ENCODE measurements around the gene IL1RAPL1. TPM values are rescaled to one million over a fixed set of nuclear protein-coding genes. Genes with fewer than 3 reads are reported as not detected.
"Not testable (repeated sequence)": the region's sequence is repeated elsewhere in the genome, so short reads cannot be mapped to it uniquely, and the experiment has no call there.

IL1RAPL1 gene
- total and polyA plus RNA-seq, 5 donors: 0.48 to 3.1 (median 2.4) TPM

- intact Hi-C loops (cut with DNase I): no loop called here
- WGBS: 11% methylated on average over 1 of the region's 1 CpG
- no peaks in the 10 kb centered on the region for H3K4me1 ChIP-seq (ENCODE audit: control insufficient read depth, insufficient read depth, low read length)
Measured at GRCh38 chrX:29107231-29107630, 520.0 kb downstream of the IL1RAPL1 start.

DNA sequence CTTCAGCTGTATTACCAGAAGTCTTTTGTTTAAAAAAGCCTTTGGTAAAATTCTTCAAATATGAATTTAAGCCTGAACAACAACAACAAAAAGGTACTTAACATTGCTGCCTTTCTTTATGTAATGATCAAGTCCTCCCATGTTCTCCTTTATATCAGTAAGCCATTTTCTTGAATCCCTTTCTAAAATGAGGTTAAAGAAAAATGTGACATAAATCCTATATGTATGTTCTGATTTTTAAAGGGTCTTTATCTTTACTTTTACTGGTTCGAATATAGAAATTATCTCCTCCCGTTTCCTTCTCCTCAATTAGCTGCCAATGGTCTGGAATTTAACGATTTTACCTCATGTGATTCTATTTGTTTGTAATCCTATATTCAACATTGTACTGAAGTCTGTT is 522.8 kb downstream of the IL1RAPL1 start:
- DNase-seq: no peak
- no peak overlapping the region for H3K27ac ChIP-seq (ENCODE audit: low read length)
- no peak for ATAC-seq
- intact Hi-C loops (cut with DNase I): no loop called here
- no peaks in the 10 kb centered on the region for H3K27me3 ChIP-seq (ENCODE audit: control insufficient read depth, insufficient read depth)
- H3K9me3 ChIP-seq (ENCODE audit: control insufficient read depth, low read length): no peaks in the 10 kb centered on the region
- H3K4me3 ChIP-seq (ENCODE audit: low read length): no peak overlapping the region
- H3K4me1 ChIP-seq (ENCODE audit: control insufficient read depth, insufficient read depth, low read length): no peaks in the 10 kb centered on the region
- WGBS: 52% methylated on average over 3 of the region's 3 CpGs

More at GRCh38 chrX:29107231-29107630, 520.0 kb downstream of the IL1RAPL1 start:
- no peak overlapping the region for H3K27ac ChIP-seq (ENCODE audit: low read length)
- ATAC-seq (no peak), DNase-seq (no peak)
- H3K27me3 ChIP-seq (ENCODE audit: control insufficient read depth, insufficient read depth): no peaks in the 10 kb centered on the region
- H3K4me3 ChIP-seq (ENCODE audit: low read length): no peak overlapping the region
- H3K9me3 ChIP-seq (ENCODE audit: control insufficient read depth, low read length): no peaks in the 10 kb centered on the region

GRCh38 chrX:29113221-29113620 is 526.0 kb downstream of the IL1RAPL1 start:
- Histone ChIP-seq H3K4me3 (ENCODE audit: low read length) (no peak overlapping the region), H3K9me3 (ENCODE audit: control insufficient read depth, low read length) (no peaks in the 10 kb centered on the region), H3K27ac (ENCODE audit: low read length) (no peak overlapping the region), H3K27me3 (ENCODE audit: control insufficient read depth, insufficient read depth) (no peaks in the 10 kb centered on the region), H3K4me1 (ENCODE audit: control insufficient read depth, insufficient read depth, low read length) (no peaks in the 10 kb centered on the region)
- intact Hi-C loops (cut with DNase I): no loop called here
- ATAC-seq: no peak
- WGBS: 75% methylated on average over 1 of the region's 1 CpG
- DNase-seq: no peak

GRCh38 chrX:29122817-29123216 is 535.6 kb downstream of the IL1RAPL1 start:
- H3K4me3 ChIP-seq (ENCODE audit: low read length); H3K9me3 ChIP-seq (ENCODE audit: control insufficient read depth, low read length); DNase-seq; intact Hi-C loops (cut with DNase I); H3K27ac ChIP-seq (ENCODE audit: low read length); H3K27me3 ChIP-seq (ENCODE audit: control insufficient read depth, insufficient read depth); ATAC-seq; H3K4me1 ChIP-seq (ENCODE audit: control insufficient read depth, insufficient read depth, low read length): not testable (repeated sequence)
- WGBS: 60% methylated on average over 2 of the region's 2 CpGs

- H3K27me3 ChIP-seq (ENCODE audit: control insufficient read depth, insufficient read depth): no peaks in the 10 kb centered on the region
- H3K9me3 ChIP-seq (ENCODE audit: control insufficient read depth, low read length): no peaks in the 10 kb centered on the region
- DNase-seq (no peak), ATAC-seq (no peak)
- H3K4me3 ChIP-seq (ENCODE audit: low read length): no peak overlapping the region
- intact Hi-C loops (cut with DNase I): no loop called here
- no peak overlapping the region for H3K27ac ChIP-seq (ENCODE audit: low read length)
- WGBS: 64% methylated on average over 4 of the region's 4 CpGs
- H3K4me1 ChIP-seq (ENCODE audit: control insufficient read depth, insufficient read depth, low read length): no peaks in the 10 kb centered on the region
Measured at GRCh38 chrX:29130905-29131304, 543.7 kb downstream of the IL1RAPL1 start.

GRCh38 chrX:29136904-29137303 is 549.7 kb downstream of the IL1RAPL1 start:
- Histone ChIP-seq H3K4me1 (ENCODE audit: control insufficient read depth, insufficient read depth, low read length) (no peaks in the 10 kb centered on the region), H3K27me3 (ENCODE audit: control insufficient read depth, insufficient read depth) (no peaks in the 10 kb centered on the region), H3K27ac (ENCODE audit: low read length) (no peak overlapping the region), H3K4me3 (ENCODE audit: low read length) (no peak overlapping the region), H3K9me3 (ENCODE audit: control insufficient read depth, low read length) (no peaks in the 10 kb centered on the region)
- ATAC-seq: no peak
- intact Hi-C loops (cut with DNase I): no loop called here
- WGBS: 71% methylated on average over 2 of the region's 2 CpGs
- DNase-seq: no peak

DNA sequence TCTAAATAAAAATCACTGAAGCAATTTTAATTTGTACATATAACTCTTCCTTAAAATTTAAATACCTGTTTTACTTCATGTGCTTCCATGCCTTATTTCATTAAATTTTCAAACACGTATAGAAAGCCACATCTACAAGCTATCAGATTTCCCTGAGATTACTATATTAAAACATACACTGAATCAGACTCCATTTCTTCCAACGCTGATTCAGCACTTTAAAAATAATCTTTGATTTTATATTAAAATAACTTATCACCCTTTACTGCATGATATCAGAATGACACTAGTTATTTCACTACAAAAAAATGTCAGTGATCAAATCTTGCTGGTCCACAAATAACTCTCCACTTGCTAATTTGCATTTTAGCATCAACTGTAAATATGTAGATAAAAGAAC is 550.8 kb downstream of the IL1RAPL1 start:
- H3K9me3 ChIP-seq (ENCODE audit: control insufficient read depth, low read length): no peaks in the 10 kb centered on the region
- 85% methylated on average over 2 of the region's 2 CpGs for WGBS
- ATAC-seq (no peak), DNase-seq (no peak)
- H3K4me1 ChIP-seq (ENCODE audit: control insufficient read depth, insufficient read depth, low read length): no peaks in the 10 kb centered on the region
- intact Hi-C loops (cut with DNase I): no loop called here
- H3K4me3 ChIP-seq (ENCODE audit: low read length): no peak overlapping the region
- no peak overlapping the region for H3K27ac ChIP-seq (ENCODE audit: low read length)
- no peaks in the 10 kb centered on the region for H3K27me3 ChIP-seq (ENCODE audit: control insufficient read depth, insufficient read depth)

DNA sequence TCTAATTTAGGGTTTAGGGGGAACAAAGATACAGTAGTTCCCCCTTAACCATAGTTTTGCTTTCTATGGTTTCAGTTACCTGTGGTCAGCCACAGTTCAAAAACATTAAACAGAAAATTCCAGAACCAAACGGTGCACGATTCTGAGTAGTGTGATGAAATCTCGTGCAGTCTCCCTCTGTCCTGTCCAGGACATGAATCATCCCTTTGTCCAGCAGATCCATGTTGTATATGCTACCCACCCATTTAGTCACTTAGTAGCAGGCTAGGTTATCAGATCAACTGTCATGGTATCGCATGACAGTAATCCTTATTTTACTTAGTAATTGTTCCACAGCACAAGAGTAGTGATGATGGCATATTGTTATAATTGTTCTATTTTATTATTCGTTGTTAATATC is 556.1 kb downstream of the IL1RAPL1 start:
- no peaks in the 10 kb centered on the region for H3K4me1 ChIP-seq (ENCODE audit: control insufficient read depth, insufficient read depth, low read length)
- intact Hi-C loops (cut with DNase I): no loop called here
- ATAC-seq (no peak), DNase-seq (no peak)
- no peak overlapping the region for H3K4me3 ChIP-seq (ENCODE audit: low read length)
- no peaks in the 10 kb centered on the region for H3K9me3 ChIP-seq (ENCODE audit: control insufficient read depth, low read length)
- H3K27me3 ChIP-seq (ENCODE audit: control insufficient read depth, insufficient read depth): no peaks in the 10 kb centered on the region
- WGBS: 91% methylated on average over 5 of the region's 5 CpGs
- no peak overlapping the region for H3K27ac ChIP-seq (ENCODE audit: low read length)

DNA sequence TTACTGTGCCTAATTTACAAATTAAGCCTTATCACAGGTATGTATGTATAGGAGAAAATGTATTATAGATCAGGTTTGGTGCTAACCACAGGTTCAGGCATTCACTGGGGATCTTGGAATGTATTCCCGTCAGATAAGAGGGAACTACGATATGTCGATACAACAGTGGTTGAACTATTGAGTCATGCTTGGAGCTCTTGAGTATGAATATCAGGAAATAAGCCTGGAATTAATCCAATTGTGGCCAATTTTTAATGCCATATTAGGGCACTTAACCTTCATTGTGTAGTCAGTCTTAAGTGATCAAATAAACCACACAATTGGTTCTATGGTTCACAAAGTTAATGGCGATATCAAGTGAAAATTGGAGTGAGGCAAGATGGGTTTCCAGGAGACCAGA is 556.5 kb downstream of the IL1RAPL1 start:
- 94% methylated on average over 4 of the region's 4 CpGs for WGBS
- H3K27me3 ChIP-seq (ENCODE audit: control insufficient read depth, insufficient read depth): no peaks in the 10 kb centered on the region
- no peak for ATAC-seq

DNA sequence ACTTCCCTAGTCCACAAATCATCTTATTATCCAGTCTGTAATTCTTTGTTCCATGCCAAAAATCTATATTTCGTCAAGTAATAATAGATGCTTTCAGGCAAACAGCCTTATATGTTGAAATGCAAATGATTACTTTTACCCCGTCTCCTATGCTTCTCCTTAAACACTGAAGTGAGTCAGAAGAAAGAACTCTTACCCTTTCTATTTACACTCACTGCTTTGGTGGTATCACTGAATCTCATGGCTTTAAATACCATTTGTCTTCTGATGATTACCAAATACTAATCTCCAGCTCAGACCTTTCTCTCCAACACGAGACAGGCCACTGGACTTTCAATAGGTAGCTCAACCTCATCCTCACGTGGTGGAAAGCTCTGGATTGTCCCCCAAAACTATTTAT is 558.1 kb downstream of the IL1RAPL1 start:
- Histone ChIP-seq H3K4me3 (ENCODE audit: low read length) (no peak overlapping the region), H3K27me3 (ENCODE audit: control insufficient read depth, insufficient read depth) (no peaks in the 10 kb centered on the region), H3K27ac (ENCODE audit: low read length) (no peak overlapping the region), H3K9me3 (ENCODE audit: control insufficient read depth, low read length) (no peaks in the 10 kb centered on the region), H3K4me1 (ENCODE audit: control insufficient read depth, insufficient read depth, low read length) (no peaks in the 10 kb centered on the region)
- no peak for ATAC-seq
- WGBS: 75% methylated on average over 4 of the region's 4 CpGs
- DNase-seq: no peak
- intact Hi-C loops (cut with DNase I): no loop called here

More for the DNA sequence above, 556.5 kb downstream of the IL1RAPL1 start:
- H3K4me3 ChIP-seq (ENCODE audit: low read length): no peak overlapping the region
- no peaks in the 10 kb centered on the region for H3K9me3 ChIP-seq (ENCODE audit: control insufficient read depth, low read length)
- intact Hi-C loops (cut with DNase I): no loop called here
- no peaks in the 10 kb centered on the region for H3K4me1 ChIP-seq (ENCODE audit: control insufficient read depth, insufficient read depth, low read length)
- H3K27ac ChIP-seq (ENCODE audit: low read length): no peak overlapping the region
- no peak for DNase-seq

- DNase-seq (no peak), ATAC-seq (no peak)
- Histone ChIP-seq H3K4me3 (ENCODE audit: low read length) (no peak overlapping the region), H3K9me3 (ENCODE audit: control insufficient read depth, low read length) (no peaks in the 10 kb centered on the region), H3K4me1 (ENCODE audit: control insufficient read depth, insufficient read depth, low read length) (no peaks in the 10 kb centered on the region), H3K27me3 (ENCODE audit: control insufficient read depth, insufficient read depth) (no peaks in the 10 kb centered on the region), H3K27ac (ENCODE audit: low read length) (no peak overlapping the region)
- intact Hi-C loops (cut with DNase I): no loop called here
- 57% methylated on average over 5 of the region's 5 CpGs for WGBS
Measured at GRCh38 chrX:29148511-29148910, 561.3 kb downstream of the IL1RAPL1 start.

GRCh38 chrX:29155286-29155685 is 568.0 kb downstream of the IL1RAPL1 start:
- Histone ChIP-seq H3K9me3 (ENCODE audit: control insufficient read depth, low read length) (no peaks in the 10 kb centered on the region), H3K4me1 (ENCODE audit: control insufficient read depth, insufficient read depth, low read length) (no peaks in the 10 kb centered on the region), H3K27ac (ENCODE audit: low read length) (no peak overlapping the region), H3K27me3 (ENCODE audit: control insufficient read depth, insufficient read depth) (no peaks in the 10 kb centered on the region), H3K4me3 (ENCODE audit: low read length) (no peak overlapping the region)
- no peak for ATAC-seq
- WGBS: 78% methylated on average over 3 of the region's 3 CpGs
- intact Hi-C loops (cut with DNase I): no loop called here
- no peak for DNase-seq

Measured in right cardiac atrium (tissue), 5 donors.